ENCODE results near the gene ARMH2.
A peak's percentile ranks its signal among the peaks of the same experiment; 100 is the strongest.
"Not testable (repeated sequence)": the region's sequence is repeated elsewhere in the genome, so short reads cannot be mapped to it uniquely, and the experiment has no call there.

The ARMH2 gene

GRCh38 chr6:24809728-24810127, 11.0 kb upstream of the ARMH2 start:
- no peak for DNase-seq

DNA sequence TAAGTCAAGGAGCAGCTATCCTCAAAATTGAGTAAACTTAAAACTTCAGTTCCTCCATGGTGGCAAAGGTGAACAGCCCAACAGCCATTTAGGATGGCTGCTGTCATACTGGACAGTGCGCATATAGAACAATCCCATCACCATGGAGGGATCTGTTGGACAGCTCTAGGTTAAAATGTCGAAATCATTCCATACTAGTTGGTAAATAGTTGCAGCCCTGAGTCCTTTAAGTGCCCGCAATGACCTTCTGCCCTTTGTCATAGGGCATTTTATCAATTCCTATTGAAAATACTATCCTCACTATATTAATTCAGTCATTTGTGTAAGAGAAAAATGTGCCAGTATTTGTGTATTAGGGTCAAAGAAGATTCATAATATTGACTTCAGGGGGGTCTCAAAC, 8.9 kb upstream of the ARMH2 start:
- no peak for DNase-seq

GRCh38 chr6:24802271-24803059, 3.7 kb upstream of the ARMH2 start:
- no peak for DNase-seq

GRCh38 chr6:24799541-24799915, 811 bp upstream of the ARMH2 start:
- DNase-seq, result no peak

- DNase-seq, result no peak
These were observed 1.0 kb downstream of the ARMH2 start for GRCh38 chr6:24797596-24798216.

DNA sequence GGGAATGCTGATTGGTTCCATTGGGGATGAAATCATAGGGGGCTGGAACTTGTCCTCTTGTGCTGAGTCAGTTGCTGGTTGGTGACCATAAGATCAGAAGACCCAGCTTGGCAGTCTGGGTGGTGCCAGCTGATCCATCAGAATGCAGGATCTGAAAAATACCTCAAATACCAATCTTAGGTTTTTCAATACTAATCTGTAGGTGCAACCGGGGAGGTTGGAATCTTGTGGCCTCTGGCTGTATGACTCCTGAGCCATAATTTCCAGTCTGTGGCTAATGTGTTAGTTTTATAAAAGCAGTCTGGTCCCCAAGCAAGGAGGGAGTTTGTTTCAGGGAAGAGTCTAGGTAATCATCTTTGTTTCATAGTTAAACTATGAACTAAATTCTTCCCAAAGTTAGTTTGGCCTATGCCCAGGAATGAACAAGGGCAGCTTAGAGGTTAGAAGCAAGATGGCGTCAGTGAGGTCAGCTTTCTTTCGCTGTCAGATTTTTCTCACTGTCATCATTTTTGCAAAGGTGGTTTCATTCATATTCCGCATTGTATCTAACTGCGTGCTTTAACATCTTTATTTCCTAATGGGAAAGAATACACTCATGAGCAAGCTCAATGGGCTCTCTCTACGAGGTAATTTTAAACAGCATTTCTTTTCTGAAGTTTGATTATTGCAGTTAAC, 2.0 kb downstream of the ARMH2 start:
- peak; percentile 21 for DNase-seq

- no peak for DNase-seq
These were observed 3.6 kb downstream of the ARMH2 start for GRCh38 chr6:24795106-24795505.

- DNase-seq, result peak; percentile 28
These were observed 10.6 kb downstream of the ARMH2 start for GRCh38 chr6:24788031-24788665.

DNA sequence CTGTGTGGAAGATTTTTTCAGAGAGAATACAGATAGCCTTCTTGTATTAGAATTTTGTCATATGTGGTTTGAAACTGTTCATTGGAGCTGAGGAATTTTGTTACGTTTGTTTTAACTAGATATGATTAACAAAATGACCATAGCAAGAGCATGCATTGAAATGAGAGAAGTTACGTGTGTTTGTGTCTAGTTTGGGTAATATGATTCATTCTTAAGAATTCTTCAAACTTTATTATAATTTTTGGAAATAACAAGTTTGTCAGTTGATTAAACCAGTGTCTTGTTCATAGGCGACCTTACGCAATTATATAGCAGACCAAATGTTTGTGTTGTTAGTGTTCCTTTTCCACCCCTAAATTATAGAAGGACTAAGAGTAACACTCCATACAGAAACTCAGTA, 18.5 kb downstream of the ARMH2 start:
- no peak for DNase-seq

- DNase-seq, result no peak
These were observed 19.2 kb downstream of the ARMH2 start for GRCh38 chr6:24779416-24780016.

GRCh38 chr6:24778878-24779277, 19.8 kb downstream of the ARMH2 start:
- no peak for DNase-seq

- DNase-seq, result no peak
These were observed 20.6 kb downstream of the ARMH2 start for GRCh38 chr6:24778121-24778520.

DNA sequence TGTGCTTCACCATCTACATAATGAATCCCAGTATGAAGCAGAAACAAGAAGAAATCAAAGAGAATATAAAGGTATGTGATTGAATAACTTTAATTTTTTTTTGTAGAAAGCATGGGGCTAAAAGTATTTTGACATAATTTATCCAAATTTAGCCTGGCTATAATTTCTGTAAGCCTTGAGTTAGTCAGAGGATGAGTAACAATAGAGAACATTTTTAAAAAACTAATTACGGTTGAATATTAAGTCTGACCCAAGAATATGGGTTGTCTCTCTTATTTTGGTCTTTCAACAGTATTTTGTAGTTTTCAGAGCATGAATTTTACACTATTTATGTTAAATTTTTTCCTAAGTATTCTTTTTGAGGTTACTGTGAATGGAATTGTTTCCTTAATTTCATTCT, 21.5 kb downstream of the ARMH2 start:
- DNase-seq, result no peak

DNA sequence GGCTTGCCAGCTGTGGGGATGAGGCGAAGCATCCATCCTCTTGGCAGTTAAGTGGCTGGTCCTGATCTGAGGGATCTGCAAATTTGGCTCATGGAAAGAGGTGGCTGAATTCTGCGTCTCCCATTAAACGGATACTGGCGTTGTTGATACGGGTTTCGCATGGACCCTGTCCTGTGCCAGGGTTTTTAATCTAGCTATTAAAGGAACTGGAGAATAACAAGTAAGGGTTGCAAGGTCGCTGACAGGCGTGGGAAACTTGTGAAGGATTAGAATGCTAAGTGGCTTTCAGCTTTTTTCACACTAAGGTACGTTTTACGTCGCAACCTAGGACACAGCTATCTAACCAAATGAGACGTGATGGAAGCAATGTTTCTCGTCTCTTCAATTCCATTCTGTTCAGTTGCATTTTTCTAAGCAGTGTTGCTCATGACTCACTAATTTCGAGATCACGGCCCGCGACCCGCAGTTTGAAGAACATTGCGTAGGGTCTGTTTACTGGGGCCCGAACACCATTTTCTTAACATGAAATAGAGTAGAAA, 23.1 kb downstream of the ARMH2 start:
- peak; percentile 54 for DNase-seq

- peak; percentile 100 for DNase-seq
These were observed 23.8 kb downstream of the ARMH2 start, which contains the start of gene GMNN for GRCh38 chr6:24774696-24775519. GMNN (plus strand) TSS chr6:24774937; CDS start chr6:24777247, 2,310 bp downstream.

GRCh38 chr6:24768361-24768760, 30.4 kb downstream of the ARMH2 start:
- DNase-seq, result no peak

GRCh38 chr6:24766680-24767462, 31.8 kb downstream of the ARMH2 start:
- no peak for DNase-seq

GRCh38 chr6:24765968-24766367, 32.7 kb downstream of the ARMH2 start:
- DNase-seq, result not testable (repeated sequence)

GRCh38 chr6:24764833-24765828, 33.6 kb downstream of the ARMH2 start:
- not testable (repeated sequence) for DNase-seq

- DNase-seq, result no peak
These were observed 35.1 kb downstream of the ARMH2 start for GRCh38 chr6:24763578-24763977.
